Epithelial cell of esophagus (primary cell): ENCODE measurements around the gene ROCK2.

Experiments
- DNase-seq: peaks from one replicate; pipeline ENCODE4 v3.0.0; 2010; ENCODE audit warnings: low read depth
- H3K4me3 ChIP-seq: 2 replicates; pipeline ENCODE4 v1.5.1; 2011; ENCODE audit warnings: mild to moderate bottlenecking, low read length, control low read depth
- CTCF ChIP-seq: IDR thresholded peaks from 2 replicates; pipeline ENCODE4 v1.5.1; 2011; ENCODE audit warnings: low read depth, mild to moderate bottlenecking, low read length, control low read depth, inconsistent platforms; ENCODE audit not compliant: insufficient read depth; ENCODE audit errors: missing control alignments

The ROCK2 gene

GRCh38 chr2:11340717-11341116 lies 3.7 kb downstream of the ROCK2 start:
- no peak for DNase-seq
- H3K4me3 ChIP-seq, result no peak overlapping the region
- no peak for TF ChIP-seq CTCF

GRCh38 chr2:11339508-11340083 lies 4.8 kb downstream of the ROCK2 start:
- no peak overlapping the region for H3K4me3 ChIP-seq
- TF ChIP-seq CTCF, result no peak
- no peak for DNase-seq

- no peak for DNase-seq
- H3K4me3 ChIP-seq, result no peak overlapping the region
- TF ChIP-seq CTCF, result no peak
These were observed 5.9 kb downstream of the ROCK2 start for GRCh38 chr2:11338580-11338979.

- TF ChIP-seq CTCF, result no peak
- H3K4me3 ChIP-seq, result no peak overlapping the region
- no peak for DNase-seq
These were observed 6.5 kb downstream of the ROCK2 start for GRCh38 chr2:11337909-11338308.

- no peak for TF ChIP-seq CTCF
- no peak overlapping the region for H3K4me3 ChIP-seq
- no peak for DNase-seq
These were observed 8.2 kb downstream of the ROCK2 start for GRCh38 chr2:11336189-11336588.

- TF ChIP-seq CTCF, result no peak
- no peak overlapping the region for H3K4me3 ChIP-seq
- DNase-seq, result no peak
These were observed 10.8 kb downstream of the ROCK2 start for GRCh38 chr2:11333427-11334183.

- no peak for DNase-seq
- H3K4me3 ChIP-seq, result no peak overlapping the region
- no peak for TF ChIP-seq CTCF
These were observed 11.8 kb downstream of the ROCK2 start for GRCh38 chr2:11332596-11332995.
